Measurements from ENCODE around the gene CFI. TPM values are rescaled to one million over a fixed set of nuclear protein-coding genes. Genes with fewer than 3 reads are reported as not detected.

The CFI gene
- total and polyA plus RNA-seq, 2 of the 4 experiments (the other 2 are of a cell fraction) = 0.12 to 0.18 TPM

DNA sequence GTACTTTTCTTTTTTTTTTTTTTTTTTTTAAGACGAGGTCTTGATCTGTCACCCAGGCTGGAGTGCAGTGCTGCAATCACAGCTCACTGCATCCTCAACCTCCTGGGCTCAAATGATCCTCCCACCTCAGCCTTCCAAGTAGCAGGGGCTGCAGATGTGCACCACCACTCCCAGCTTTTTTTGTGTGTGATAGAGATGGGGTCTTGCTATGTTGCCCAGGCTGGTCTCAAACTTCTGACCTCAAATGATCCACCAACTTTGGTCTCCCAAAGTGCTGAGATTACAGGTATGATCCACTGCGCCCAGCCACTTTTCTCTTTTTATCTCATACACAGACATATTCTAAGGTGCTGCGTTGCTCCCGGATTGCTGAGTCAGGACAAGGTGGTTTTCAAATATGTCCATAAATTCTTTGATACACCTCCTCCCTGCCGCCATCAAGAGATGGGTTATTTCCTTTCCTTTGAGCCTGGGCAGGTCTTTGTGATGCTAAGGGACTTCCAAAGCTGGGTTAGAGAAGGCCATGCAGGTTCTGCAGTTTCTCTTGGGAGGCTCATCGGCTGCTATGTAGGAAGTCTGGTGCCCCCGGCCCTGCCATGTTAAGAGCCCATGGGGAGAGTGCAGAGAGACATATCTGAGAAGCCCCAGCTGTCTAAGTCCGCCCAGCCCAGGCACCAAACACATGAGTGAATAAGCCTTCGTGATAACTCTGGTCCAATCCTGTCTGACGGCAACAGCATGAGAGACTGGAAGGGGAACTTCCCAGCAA is 63.5 kb downstream of the CFI start:
- TF ChIP-seq BHLHE40 (IDR thresholded peaks at IDR 0.05; ENCODE audit: low read depth, low read length) = no peak
- TF ChIP-seq NFE2L2 (IDR thresholded peaks at IDR 0.05; ENCODE audit: low read depth, low read length) = no peak
- no peak for TF ChIP-seq MAZ (IDR thresholded peaks at IDR 0.05; ENCODE audit: borderline replicate concordance, low read depth, low read length)
- TF ChIP-seq MXI1 (IDR thresholded peaks at IDR 0.05; ENCODE audit: borderline replicate concordance, low read depth, low read length) = no peak
- TF ChIP-seq, protein P1, sequence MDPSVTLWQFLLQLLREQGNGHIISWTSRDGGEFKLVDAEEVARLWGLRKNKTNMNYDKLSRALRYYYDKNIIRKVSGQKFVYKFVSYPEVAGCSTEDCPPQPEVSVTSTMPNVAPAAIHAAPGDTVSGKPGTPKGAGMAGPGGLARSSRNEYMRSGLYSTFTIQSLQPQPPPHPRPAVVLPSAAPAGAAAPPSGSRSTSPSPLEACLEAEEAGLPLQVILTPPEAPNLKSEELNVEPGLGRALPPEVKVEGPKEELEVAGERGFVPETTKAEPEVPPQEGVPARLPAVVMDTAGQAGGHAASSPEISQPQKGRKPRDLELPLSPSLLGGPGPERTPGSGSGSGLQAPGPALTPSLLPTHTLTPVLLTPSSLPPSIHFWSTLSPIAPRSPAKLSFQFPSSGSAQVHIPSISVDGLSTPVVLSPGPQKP (IDR thresholded peaks at IDR 0.05; ENCODE audit: borderline replicate concordance, low read depth, low read length) = no peak
- TF ChIP-seq SMC3 (IDR thresholded peaks at IDR 0.05; ENCODE audit: low read depth, low read length) = no peak
- no peak for TF ChIP-seq FOS (IDR thresholded peaks at IDR 0.05; ENCODE audit: low read depth, low read length)
- TF ChIP-seq RCOR1 (IDR thresholded peaks at IDR 0.05; ENCODE audit: insufficient replicate concordance, low read length) = no peak
- no peak for TF ChIP-seq MAFK (IDR thresholded peaks at IDR 0.05; ENCODE audit: low read depth, low read length)
- no peak for TF ChIP-seq RFX5 (IDR thresholded peaks at IDR 0.05; ENCODE audit: low read depth, low read length)
- TF ChIP-seq CTCF (conservative IDR thresholded peaks at IDR 0.05; ENCODE audit: low read depth, low read length) = no peak
- no peak for TF ChIP-seq RAD21 (IDR thresholded peaks at IDR 0.05; ENCODE audit: low read length)
- TF ChIP-seq USF2 (IDR thresholded peaks at IDR 0.05; ENCODE audit: low read depth, low read length) = no peak
- TF ChIP-seq CEBPB (IDR thresholded peaks at IDR 0.05; ENCODE audit: low read depth, low read length) = no peak

More for the DNA sequence above, 63.5 kb downstream of the CFI start:
- Histone ChIP-seq H3K27ac (ENCODE audit: insufficient read depth, low read length) (no peak overlapping the region), H3K18ac (ENCODE audit: low read depth, low read length) (no peak overlapping the region), H2BK120ac (ENCODE audit: low read depth, low read length) (no peak overlapping the region), H3K4ac (ENCODE audit: low read depth, low read length) (no peak overlapping the region), H4K8ac (ENCODE audit: low read depth in 2 of 2, low read length in 2 of 2) (no peak overlapping the region), H3K79me1 (ENCODE audit: low read depth in 1 of 2, low read length in 2 of 2) (no peaks in the 10 kb centered on the region), H4K91ac (ENCODE audit: insufficient read depth, low read depth, low read length) (no peak overlapping the region), H3K4me1 (ENCODE audit: control insufficient read depth, insufficient read depth, low read length) (peaks cover 7% of the 10 kb centered on the region), H3K56ac (ENCODE audit: extremely low read depth, insufficient read depth, low read length) (no peak overlapping the region), H2BK5ac (ENCODE audit: low read depth, low read length, poor library complexity, severe bottlenecking) (no peak overlapping the region), H2AK5ac (ENCODE audit: low read depth, low read length) (no peak overlapping the region), H4K20me1 (ENCODE audit: insufficient read depth, low read length) (no peaks in the 10 kb centered on the region), H3K9me1 (ENCODE audit: insufficient read depth, low read length) (no peaks in the 10 kb centered on the region), H3K23ac (ENCODE audit: low read depth, low read length) (no peak overlapping the region), H3K4me2 (ENCODE audit: low read depth, low read length) (no peak overlapping the region), H3K27me3 (ENCODE audit: control insufficient read depth, insufficient read depth, low read length) (peaks cover 2% of the 10 kb centered on the region; the same call in 1 of the 2 replicates), H3K4me3 (ENCODE audit: insufficient read depth, low read depth, low read length) (no peak overlapping the region), H3K9ac (ENCODE audit: low read depth, low read length) (no peak overlapping the region), H2BK15ac (ENCODE audit: low read depth, low read length) (no peak overlapping the region), H2AFZ (replicated peaks; ENCODE audit: low read length, poor library complexity) (no peak overlapping the region), H2AK9ac (replicated peaks; ENCODE audit: low read depth, low read length, poor library complexity) (no peak overlapping the region), H3K9me3 (ENCODE audit: control insufficient read depth, insufficient read depth, low read length) (no peaks in the 10 kb centered on the region), H3K14ac (replicated peaks; ENCODE audit: low read depth, low read length) (no peak overlapping the region), H4K5ac (ENCODE audit: low read depth, low read length) (no peak overlapping the region), H2BK20ac (ENCODE audit: low read depth, low read length) (no peak overlapping the region), H3K36me3 (ENCODE audit: control insufficient read depth, insufficient read depth, low read length) (no peaks in the 10 kb centered on the region)
- no peak for ATAC-seq (ENCODE audit: low read depth)
- ChIA-PET POLR2A (ENCODE audit: unreplicated experiment) (no interaction called here), CTCF (no interaction called here)
- intact Hi-C loops (cut with micrococcal nuclease) (no loop called here), dilution Hi-C loops (cut with HindIII; ENCODE audit: low sequenced_read_pairs, unreplicated experiment) (no loop called here), in situ Hi-C loops (cut with MboI; ENCODE audit: low sequenced_read_pairs) (no loop called here)
- DNase-seq = no peak
- 56% methylated on average over 3 of the region's 10 CpGs; no CpG with 5 or more reads in 1 of the 2 experiments for WGBS, 2 experiments (ENCODE audit: extremely low coverage in 2 of 2, insufficient read length in 1 of 2)
- BruUV-seq (replicated peaks) = no TSS peak
